ENCODE results near the gene MRPL48.

GRCh38 chr11:73760135-73760678 is 27.5 kb upstream of the MRPL48 start:
- TF ChIP-seq POLR2A (IDR thresholded peaks at IDR 0.05; ENCODE audit: low read depth, low read length) (no peak), POLR2AphosphoS5 (IDR thresholded peaks at IDR 0.05; ENCODE audit: low read depth, low read length) (no peak), TAF1 (IDR thresholded peaks at IDR 0.05; ENCODE audit: low read depth, low read length) (no peak), SPI1 (IDR thresholded peaks at IDR 0.05; ENCODE audit: low read depth, low read length) (no peak)
